H1 (cell line): ENCODE measurements around the gene CASZ1. TPM values are rescaled to one million over a fixed set of nuclear protein-coding genes. Genes with fewer than 3 reads are reported as not detected.

Experiments used
- CEBPB ChIP-seq: IDR thresholded peaks from 2 replicates; pipeline ENCODE4 v1.6.1; 2012; ENCODE audit warnings: low read depth, low read length
- E2F6 ChIP-seq: IDR thresholded peaks from 2 replicates; pipeline ENCODE4 v1.6.1; 2012; ENCODE audit warnings: inconsistent platforms
- EZH2 ChIP-seq: fragments of 200-600 bp; sonication (generic); IDR thresholded peaks from 2 replicates; pipeline ENCODE4 v1.7.1; 2012; ENCODE audit warnings: low read depth, mild to moderate bottlenecking, moderate library complexity, low read length, inconsistent platforms; ENCODE audit not compliant: severe bottlenecking
- HDAC2 ChIP-seq, 2 experiments: fragments of 300-600 bp in 1 of 2; sonication (generic) in 1 of 2; IDR thresholded peaks; 2 replicates each; pipeline ENCODE4 v1.6.1; 2011 to 2012; ENCODE audit warnings: low read depth in 2 of 2, low read length in 2 of 2, mild to moderate bottlenecking in 2 of 2, moderate library complexity in 2 of 2, borderline replicate concordance in 1 of 2, inconsistent platforms in 1 of 2
- HDAC6 ChIP-seq: IDR thresholded peaks from one replicate; pipeline ENCODE4 v1.7.1; 2012; ENCODE audit warnings: low read depth, mild to moderate bottlenecking, inconsistent platforms, low read length, moderate library complexity
- KDM1A ChIP-seq: fragments of 200-600, 300-600 bp; sonication (generic); IDR thresholded peaks from 2 replicates; pipeline ENCODE4 v1.7.1; 2016; ENCODE audit warnings: mild to moderate bottlenecking, low read length, borderline replicate concordance
- KDM4A ChIP-seq: IDR thresholded peaks from one replicate; pipeline ENCODE4 v1.7.1; 2012; ENCODE audit warnings: low read depth, mild to moderate bottlenecking, moderate library complexity, low read length, inconsistent platforms; ENCODE audit not compliant: severe bottlenecking
- MAFK ChIP-seq: IDR thresholded peaks from 2 replicates; pipeline ENCODE4 v1.6.1; 2012; ENCODE audit warnings: low read depth, mild to moderate bottlenecking, improper control_type of control experiment, low read length
- MAX ChIP-seq: IDR thresholded peaks from 2 replicates; pipeline ENCODE4 v1.6.1; 2012; ENCODE audit warnings: inconsistent platforms
- POLR2A ChIP-seq, 2 experiments: IDR thresholded peaks; 1 replicate in 1 of 2; 2 replicates in 1 of 2; pipeline ENCODE4 v1.6.1; 2011; ENCODE audit warnings: low read depth in 2 of 2, low read length in 2 of 2, mild to moderate bottlenecking in 2 of 2; ENCODE audit errors: control extremely low read depth in 1 of 2
- POLR2AphosphoS5 ChIP-seq: IDR thresholded peaks from 2 replicates; pipeline ENCODE4 v1.6.1; 2011; ENCODE audit warnings: low read depth, low read length
- RAD21 ChIP-seq, 2 experiments: IDR thresholded peaks in 1 of 2; conservative IDR thresholded peaks in 1 of 2; 2 replicates each; pipeline ENCODE4 v1.6.1; 2011; ENCODE audit warnings: low read depth in 2 of 2, low read length in 2 of 2, improper control_type of control experiment in 1 of 2, inconsistent platforms in 1 of 2, mild to moderate bottlenecking in 1 of 2, moderate library complexity in 1 of 2
- SIN3A ChIP-seq, 2 experiments: IDR thresholded peaks in 1 of 2; conservative IDR thresholded peaks in 1 of 2; 2 replicates each; pipeline ENCODE4 v1.6.1; 2011 to 2012; ENCODE audit warnings: low read length in 2 of 2, improper control_type of control experiment in 1 of 2, low read depth in 1 of 2, mild to moderate bottlenecking in 1 of 2
- polyA plus RNA-seq, 7 experiments: library from polyadenylated mRNA; depleted of rRNA in 3 of 7; stranded (reverse) in 5 of 7; unstranded in 2 of 7; fragments of >200 nt in 5 of 7; fragments of 200-250 nt in 2 of 7; gene quantifications; 1 replicate in 5 of 7; 2 replicates in 1 of 7; 4 replicates in 1 of 7; pipeline versions ENCODE4 v1.2.1 to v1.2.3, GENCODE V29; 2011 to 2013; ENCODE audit warnings: missing spikeins in 2 of 7, mixed read lengths in 2 of 7
- total RNA-seq: library from RNA; stranded (reverse); fragmentation: NEBNext Ultra II Directional; extraction: Animal tissue kit (Norgen Biotek cat#: 25700); gene quantifications from 2 replicates; pipeline ENCODE4 v1.2.1, GENCODE V29; 2021
- TF ChIP-seq, protein P1 (sequence below), 3 experiments: IDR thresholded peaks; 1 replicate in 2 of 3; 2 replicates in 1 of 3; pipeline versions ENCODE4 v1.5.1 to v1.6.1; 2011; ENCODE audit warnings: low read length in 3 of 3, mild to moderate bottlenecking in 3 of 3, inconsistent platforms in 2 of 3, low read depth in 1 of 3, moderate library complexity in 1 of 3; ENCODE audit not compliant: insufficient read depth in 1 of 3; ENCODE audit errors: control extremely low read depth in 1 of 3

The CASZ1 gene
- total and polyA plus RNA-seq, 2 of the 8 experiments (the other 6 are each of a cell fraction or from before 2014, with no cell fraction given) = 4.4 to 7.7 TPM

DNA sequence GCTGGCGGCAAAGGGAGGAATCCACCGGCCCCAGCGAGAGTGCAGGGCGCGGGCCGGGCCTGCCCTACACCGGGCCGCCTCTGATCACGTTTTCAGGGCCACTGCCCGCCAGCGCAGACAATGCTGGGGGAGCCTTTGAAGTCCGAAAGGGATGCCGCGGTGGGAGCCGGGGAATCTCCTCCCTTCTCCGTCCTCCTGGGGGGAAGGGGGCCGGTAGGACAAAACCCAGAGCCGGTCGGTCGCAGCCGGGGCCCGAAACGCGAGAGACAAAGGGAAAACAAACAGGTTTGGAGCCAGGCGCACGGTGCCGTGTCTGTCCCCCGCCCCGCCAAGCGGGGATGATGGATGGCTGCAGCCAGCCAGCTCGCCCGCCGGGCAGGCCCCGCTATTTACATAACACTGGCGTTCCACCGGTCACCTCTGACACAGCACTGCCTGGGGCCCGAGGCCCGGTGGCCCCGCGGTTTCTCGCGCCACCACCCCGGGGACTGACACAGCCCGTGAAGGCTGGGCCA lies 92.0 kb downstream of the CASZ1 start (continued):
- TF ChIP-seq KDM4A (peak; percentile 39), CEBPB (no peak), HDAC6 (no peak), EZH2 (no peak), E2F6 (peak; percentile 34; the same call in 1 of the 2 replicates), RAD21 (IDR thresholded peaks at IDR 0.05 in 1 of 2, conservative IDR thresholded peaks at IDR 0.05 in 1 of 2; ENCODE audit: low read depth in 2 of 2, low read length in 2 of 2) (peak in 1 of 2 experiments; percentile 8; a peak in 1 of 4 replicates), KDM1A (0 out of 2 replicates have a peak, but pooled peaks have one; percentile 7), HDAC2 (IDR thresholded peaks at IDR 0.05; ENCODE audit: borderline replicate concordance in 1 of 2, low read depth in 2 of 2, low read length in 2 of 2) (0 out of 4 replicates have a peak, but pooled peaks of 1 of the 2 experiments have one; percentile 72), POLR2AphosphoS5 (peak; percentile 46; the same call in 1 of the 2 replicates), SIN3A (conservative IDR thresholded peaks at IDR 0.05 in 1 of 2, IDR thresholded peaks at IDR 0.05 in 1 of 2; ENCODE audit: low read depth in 1 of 2, low read length in 2 of 2) (0 out of 4 replicates have a peak, but pooled peaks of 1 of the 2 experiments have one; percentile 43), MAFK (no peak), MAX (peak; percentile 21; the same call in 1 of the 2 replicates), POLR2A (IDR thresholded peaks at IDR 0.05; ENCODE audit: control extremely low read depth in 1 of 2, low read depth in 2 of 2, low read length in 2 of 2) (peak in 1 of 2 experiments; percentile 64; a peak in 1 of 3 replicates)
- TF ChIP-seq, protein P1, sequence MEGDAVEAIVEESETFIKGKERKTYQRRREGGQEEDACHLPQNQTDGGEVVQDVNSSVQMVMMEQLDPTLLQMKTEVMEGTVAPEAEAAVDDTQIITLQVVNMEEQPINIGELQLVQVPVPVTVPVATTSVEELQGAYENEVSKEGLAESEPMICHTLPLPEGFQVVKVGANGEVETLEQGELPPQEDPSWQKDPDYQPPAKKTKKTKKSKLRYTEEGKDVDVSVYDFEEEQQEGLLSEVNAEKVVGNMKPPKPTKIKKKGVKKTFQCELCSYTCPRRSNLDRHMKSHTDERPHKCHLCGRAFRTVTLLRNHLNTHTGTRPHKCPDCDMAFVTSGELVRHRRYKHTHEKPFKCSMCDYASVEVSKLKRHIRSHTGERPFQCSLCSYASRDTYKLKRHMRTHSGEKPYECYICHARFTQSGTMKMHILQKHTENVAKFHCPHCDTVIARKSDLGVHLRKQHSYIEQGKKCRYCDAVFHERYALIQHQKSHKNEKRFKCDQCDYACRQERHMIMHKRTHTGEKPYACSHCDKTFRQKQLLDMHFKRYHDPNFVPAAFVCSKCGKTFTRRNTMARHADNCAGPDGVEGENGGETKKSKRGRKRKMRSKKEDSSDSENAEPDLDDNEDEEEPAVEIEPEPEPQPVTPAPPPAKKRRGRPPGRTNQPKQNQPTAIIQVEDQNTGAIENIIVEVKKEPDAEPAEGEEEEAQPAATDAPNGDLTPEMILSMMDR (IDR thresholded peaks at IDR 0.05; ENCODE audit: control extremely low read depth in 1 of 3, insufficient read depth in 1 of 3, low read depth in 1 of 3, low read length in 3 of 3) = no peak
- TF ChIP-seq, all 59 proteins: peak for 15
